GM18867 (cell line): ENCODE results near the gene SLC22A7.

Source experiments
- ATAC-seq: cut with Tn5 transposase; IDR thresholded peaks from one replicate; pipeline ENCODE4 v1.9.1; 2021; ENCODE audit warnings: mild to moderate bottlenecking, moderate library complexity; ENCODE audit not compliant: unreplicated experiment

SLC22A7 gene, protein sequence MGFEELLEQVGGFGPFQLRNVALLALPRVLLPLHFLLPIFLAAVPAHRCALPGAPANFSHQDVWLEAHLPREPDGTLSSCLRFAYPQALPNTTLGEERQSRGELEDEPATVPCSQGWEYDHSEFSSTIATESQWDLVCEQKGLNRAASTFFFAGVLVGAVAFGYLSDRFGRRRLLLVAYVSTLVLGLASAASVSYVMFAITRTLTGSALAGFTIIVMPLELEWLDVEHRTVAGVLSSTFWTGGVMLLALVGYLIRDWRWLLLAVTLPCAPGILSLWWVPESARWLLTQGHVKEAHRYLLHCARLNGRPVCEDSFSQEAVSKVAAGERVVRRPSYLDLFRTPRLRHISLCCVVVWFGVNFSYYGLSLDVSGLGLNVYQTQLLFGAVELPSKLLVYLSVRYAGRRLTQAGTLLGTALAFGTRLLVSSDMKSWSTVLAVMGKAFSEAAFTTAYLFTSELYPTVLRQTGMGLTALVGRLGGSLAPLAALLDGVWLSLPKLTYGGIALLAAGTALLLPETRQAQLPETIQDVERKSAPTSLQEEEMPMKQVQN

DNA sequence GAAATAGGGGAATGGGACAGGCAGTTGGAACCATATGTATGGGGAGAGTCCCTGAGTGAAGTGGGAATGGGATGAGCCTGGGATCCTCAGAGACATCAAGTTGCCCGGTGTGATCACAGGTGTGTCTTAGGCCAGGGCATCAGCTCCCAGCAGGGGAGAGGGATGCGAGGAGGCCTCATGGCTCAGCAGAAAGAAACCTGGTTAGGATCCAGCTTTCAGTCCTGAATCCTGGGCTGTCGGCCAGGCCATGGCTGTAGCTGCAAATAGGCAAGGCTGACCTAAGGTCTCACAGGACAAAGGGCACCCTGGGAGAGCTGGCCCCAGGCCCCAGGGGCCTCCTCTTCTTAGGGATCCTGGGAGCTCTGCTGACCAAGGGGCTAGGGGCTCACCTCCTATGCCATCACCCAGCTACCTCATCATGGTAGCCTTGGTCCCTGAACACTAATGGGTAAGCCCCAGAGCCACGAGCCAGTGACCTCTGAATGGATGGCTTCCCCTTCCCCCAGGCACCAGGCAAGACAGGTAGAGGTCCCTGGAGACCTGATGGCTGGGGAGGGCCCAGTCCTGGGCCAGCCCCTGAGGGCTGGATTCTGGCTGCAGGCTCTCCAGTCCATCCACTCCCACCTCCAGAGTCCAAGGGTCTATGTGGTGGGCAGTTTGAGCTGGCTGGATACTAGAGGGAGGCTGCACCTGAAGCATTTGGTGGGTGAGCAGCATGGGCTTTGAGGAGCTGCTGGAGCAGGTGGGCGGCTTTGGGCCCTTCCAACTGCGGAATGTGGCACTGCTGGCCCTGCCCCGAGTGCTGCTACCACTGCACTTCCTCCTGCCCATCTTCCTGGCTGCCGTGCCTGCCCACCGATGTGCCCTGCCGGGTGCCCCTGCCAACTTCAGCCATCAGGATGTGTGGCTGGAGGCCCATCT lies at the start of gene SLC22A7:
Gene SLC22A7, plus strand, starts transcription at position 617 of the 921 bp plus-strand sequence. Its CDS starts 99 bp downstream, at position 716.
- no peak for ATAC-seq

DNA sequence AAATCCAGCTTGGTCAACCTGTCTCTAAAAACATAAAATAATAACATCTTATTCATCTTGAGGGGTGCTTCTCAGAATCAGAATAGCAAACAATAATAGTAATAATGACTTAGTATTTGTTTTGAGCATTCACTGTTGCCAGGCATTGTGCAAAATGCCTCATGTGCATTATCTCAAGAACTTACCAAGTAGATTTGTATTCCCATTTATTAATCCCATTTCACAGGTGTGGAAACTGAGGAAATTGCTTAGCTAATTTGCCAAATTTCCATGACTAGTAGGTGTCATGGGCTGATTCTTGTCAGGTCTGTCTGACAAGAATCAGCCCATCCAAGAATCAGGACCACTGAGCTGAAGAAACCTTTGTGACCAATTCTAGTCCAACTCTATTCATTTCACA lies 49.3 kb upstream of the SLC22A7 start:
- no peak for ATAC-seq

DNA sequence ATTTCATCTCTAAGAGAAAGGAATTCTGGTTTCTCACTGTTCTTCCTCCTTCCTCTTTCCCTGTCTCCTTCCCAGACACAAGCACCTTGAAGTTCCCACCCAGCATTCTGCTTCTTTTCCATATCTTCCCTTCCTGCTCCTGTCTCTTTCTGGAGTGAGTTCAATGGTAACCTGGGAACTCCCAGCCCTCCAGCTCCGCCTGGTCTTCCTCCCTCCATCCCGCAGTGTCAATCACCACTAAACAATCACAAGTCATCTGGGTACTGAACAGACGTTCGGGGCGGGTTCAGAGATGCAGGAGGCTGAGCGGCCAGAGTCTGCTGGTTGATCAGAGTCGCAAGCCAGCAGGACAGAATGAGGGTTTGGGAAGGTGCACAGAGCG lies 47.1 kb upstream of the SLC22A7 start:
- no peak for ATAC-seq

DNA sequence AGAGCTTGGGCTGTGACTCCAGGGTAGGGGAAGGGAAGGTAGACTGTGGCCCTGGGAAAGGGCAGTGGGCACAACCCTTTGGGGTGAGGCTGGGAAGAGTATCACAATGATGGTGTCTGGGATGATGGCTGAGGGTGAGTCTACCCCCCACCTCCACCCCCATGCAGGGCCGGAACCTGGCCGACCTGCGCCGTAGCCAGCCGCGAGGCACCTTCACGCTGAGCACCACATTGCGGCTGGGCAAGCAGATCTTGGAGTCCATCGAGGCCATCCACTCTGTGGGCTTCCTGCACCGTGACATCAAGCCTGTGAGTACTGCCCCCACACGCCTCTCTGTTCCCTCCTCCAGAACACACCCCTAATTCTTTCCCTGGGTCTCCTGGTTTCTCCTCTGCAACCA lies 44.7 kb upstream of the SLC22A7 start:
- ATAC-seq = no peak

DNA sequence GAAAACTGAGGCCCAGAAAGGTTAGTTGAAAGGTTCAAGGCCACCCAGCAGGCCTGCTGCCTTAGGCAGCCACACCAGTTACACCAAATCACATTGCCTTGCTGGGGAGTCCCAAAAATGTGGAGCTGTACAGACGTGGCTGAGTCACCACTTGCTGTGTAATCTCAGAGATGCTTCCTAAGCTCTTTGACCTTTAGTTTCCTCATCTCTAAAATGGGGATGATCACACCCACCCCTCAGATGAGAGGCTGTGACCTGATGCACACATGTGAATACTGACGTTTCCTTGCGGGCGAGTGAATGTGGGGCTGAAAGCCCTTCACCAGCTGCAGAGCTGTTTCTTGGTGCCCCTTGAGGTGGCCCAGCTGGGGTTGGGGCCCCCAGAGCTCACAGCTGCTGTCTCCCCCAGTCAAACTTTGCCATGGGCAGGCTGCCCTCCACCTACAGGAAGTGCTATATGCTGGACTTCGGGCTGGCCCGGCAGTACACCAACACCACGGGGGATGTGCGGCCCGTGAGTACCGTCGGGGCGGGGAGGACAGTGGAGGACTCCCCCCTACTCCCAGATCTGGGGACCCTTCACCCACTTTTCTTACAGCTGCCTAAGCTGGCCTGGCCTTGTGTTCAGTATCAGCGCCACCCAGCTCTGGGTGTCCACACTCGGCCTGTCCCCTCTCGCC lies 43.8 kb upstream of the SLC22A7 start:
- ATAC-seq = no peak

DNA sequence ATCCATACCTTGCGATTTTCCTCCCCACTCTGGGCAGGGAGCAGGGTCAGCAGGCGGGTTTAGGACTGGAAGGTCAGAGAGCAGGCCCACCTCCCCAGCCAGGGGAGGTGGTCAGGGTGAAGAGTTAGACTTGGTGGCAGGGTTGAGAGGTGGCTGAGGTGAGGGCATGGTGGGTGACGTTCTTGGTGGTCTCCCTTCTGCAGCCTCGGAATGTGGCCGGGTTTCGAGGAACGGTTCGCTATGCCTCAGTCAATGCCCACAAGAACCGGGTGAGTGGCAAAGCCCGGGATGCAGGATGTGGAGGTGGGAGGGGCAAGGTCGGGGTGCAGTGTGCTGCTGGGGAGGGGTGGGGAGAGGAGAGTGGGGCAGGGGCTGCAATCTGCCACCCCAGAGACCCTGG lies 43.2 kb upstream of the SLC22A7 start:
- ATAC-seq = no peak

DNA sequence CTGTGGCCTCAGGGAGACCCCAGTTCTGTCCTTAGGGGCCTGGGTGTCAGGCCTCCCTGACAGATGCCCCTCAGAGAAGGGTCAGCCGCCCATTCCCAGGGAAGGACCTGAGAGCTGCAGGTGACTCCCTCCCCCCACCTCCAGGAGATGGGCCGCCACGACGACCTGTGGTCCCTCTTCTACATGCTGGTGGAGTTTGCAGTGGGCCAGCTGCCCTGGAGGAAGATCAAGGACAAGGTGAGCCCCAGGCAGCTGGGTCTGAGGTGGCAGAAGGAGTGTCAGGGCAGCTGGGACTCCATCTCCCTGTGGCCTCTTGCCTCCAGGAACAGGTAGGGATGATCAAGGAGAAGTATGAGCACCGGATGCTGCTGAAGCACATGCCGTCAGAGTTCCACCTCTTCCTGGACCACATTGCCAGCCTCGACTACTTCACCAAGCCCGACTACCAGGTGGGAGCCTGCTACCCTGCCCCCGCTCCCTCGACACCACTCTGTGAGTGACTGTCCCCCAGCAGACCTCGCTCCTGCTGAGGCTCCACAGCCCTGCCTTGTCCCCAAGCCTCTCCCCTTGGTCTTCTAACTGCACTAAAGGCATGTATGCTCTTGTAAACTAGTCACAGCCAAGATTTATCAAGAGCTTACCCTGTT lies 42.5 kb upstream of the SLC22A7 start:
- no peak for ATAC-seq

DNA sequence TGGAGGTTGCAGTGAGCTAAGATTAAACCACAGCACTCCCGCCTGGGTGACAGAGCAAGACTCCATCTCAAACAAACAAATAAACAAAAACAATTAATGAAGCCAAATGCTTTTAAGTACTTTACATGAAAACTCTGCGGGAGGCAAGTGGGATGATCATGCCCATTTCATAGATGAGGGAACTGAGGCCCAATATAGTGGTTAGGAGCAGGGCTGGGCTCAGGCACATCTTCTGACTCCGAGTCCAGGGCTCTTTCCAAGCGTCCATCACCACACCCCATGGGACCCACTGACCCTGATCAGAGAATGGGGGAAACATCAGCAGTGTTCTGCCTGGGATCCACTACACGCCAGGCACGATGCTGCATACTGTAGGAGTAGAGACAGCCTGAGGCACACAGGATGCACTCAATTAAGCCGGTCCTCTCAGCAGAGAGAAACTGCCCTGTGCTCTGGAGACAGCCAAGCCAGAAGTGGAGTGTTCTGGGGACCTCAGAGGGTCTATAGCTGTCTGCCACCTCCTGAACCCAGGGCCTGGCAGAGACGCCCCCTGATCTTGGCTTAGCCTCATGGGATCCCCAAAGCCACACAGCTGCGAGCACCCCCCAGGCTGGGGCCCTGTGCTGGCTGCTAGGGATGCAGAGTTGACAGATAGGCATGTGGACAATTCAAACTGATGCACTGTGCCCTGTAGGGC lies 41.2 kb upstream of the SLC22A7 start:
- no peak for ATAC-seq

DNA sequence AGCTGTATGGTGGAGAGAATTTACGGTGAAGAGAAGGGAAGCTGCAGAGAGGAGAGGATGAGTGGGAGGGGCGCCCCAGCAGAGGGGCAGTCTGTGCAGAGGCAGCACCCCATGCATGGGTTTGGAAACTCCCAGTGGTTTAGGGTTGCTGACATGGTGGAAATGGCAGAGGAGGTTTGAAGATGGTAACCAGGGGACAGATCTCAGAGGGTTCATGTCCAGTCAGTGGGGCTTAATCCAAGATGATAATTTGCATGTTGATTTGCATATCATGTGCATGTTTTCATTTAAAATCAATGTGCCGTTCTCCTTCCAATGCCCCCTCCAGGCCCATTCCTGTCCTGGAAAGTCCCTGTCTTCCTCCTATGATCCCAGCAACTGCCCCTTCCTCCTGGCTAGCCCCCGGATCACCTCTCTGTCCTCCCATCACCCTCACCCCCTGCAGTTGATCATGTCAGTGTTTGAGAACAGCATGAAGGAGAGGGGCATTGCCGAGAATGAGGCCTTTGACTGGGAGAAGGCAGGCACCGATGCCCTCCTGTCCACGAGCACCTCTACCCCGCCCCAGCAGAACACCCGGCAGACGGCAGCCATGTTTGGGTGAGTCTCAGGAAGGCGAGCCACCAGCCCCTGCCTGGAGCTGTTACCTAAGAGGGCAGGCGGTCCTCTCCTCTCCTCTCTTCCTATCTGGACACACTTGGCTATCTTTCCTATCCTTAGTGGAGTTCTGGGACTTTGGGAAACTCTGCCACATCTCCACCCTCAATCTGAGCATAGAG lies 40.5 kb upstream of the SLC22A7 start:
- no peak for ATAC-seq

DNA sequence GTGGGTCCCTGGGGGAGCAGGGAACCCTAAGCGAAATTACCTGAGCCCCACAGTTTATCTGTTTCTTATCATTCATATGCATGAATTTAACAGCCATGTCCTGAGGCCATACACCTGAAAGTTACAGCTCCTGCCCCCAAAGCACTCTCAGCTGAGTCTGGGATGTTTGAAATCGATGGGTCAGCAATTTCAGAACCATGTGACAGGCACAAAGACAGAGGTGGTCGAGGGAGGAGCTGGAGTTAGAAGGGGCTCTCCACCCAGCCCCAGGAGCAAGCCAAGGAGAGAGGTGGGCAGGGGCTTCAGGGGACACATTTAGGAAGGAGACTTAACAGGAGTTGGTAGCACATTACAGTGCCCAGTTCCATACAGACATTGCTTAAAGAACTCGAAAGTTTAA lies 39.9 kb upstream of the SLC22A7 start:
- ATAC-seq = no peak

DNA sequence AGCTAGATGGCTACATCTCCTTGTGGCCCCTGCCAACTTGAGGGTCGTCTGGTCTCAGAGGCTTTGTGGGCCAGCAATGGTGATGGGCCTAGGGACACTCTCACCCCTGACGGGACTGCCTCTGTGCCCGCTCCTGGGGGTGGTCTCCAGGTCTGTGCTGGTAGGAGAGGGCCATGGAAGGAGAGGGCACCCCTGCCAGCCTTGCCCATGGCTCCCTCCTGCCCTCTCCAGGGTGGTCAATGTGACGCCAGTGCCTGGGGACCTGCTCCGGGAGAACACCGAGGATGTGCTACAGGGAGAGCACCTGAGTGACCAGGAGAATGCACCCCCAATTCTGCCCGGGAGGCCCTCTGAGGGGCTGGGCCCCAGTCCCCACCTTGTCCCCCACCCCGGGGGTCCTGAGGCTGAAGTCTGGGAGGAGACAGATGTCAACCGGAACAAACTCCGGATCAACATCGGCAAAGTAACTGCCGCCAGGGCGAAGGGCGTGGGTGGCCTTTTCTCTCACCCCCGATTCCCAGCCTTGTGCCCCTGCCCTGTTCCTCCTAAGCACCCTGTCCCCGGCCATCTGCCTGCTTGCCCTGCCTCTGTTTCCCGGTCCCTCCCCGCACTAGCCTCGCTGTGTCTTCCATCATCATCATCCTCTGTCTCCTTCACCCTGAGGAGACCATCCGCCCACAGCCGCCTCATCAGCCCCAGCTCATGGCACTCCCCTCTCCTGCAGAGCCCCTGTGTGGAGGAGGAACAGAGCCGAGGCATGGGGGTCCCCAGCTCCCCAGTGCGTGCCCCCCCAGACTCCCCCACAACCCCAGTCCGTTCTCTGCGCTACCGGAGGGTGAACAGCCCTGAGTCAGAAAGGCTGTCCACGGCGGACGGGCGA lies 39.0 kb upstream of the SLC22A7 start:
- no peak for ATAC-seq

DNA sequence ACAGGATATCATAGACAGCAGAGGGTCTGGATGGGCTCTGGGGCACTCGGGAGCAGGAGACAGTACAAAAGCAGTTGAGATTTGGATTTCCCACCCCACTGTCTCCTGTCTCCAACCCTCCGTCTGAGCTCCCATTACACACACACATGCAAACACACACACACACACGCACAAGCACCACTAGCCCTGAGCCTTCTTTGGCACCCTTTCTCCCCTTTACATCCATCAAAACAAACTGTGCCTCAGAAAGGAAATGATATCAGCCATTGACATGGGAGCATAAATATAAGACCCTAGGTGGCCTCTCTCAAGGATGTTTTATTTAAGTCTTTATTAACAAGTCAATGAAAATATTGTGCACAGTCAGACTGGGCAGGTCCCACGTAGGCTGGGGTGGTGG lies 37.3 kb upstream of the SLC22A7 start:
- ATAC-seq = no peak

DNA sequence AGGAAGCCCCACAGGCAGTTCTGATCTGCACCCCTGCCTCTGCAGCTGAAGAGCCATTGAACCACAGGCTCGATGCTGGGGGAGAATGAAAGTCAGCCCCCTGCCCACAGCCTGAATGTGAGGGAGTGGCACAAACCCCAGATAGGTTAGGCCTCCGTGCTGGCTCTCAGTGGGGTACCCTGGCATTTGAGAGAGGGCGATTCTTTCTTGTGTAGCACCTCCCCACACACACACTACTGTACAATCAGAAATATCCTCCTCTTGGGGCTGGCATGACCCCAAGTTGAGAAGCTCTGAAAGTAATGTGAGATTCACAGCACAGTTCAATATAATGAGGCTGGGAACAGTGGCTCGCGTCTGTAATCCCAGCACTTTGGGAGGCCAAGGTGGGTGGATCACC lies 36.9 kb upstream of the SLC22A7 start:
- no peak for ATAC-seq

DNA sequence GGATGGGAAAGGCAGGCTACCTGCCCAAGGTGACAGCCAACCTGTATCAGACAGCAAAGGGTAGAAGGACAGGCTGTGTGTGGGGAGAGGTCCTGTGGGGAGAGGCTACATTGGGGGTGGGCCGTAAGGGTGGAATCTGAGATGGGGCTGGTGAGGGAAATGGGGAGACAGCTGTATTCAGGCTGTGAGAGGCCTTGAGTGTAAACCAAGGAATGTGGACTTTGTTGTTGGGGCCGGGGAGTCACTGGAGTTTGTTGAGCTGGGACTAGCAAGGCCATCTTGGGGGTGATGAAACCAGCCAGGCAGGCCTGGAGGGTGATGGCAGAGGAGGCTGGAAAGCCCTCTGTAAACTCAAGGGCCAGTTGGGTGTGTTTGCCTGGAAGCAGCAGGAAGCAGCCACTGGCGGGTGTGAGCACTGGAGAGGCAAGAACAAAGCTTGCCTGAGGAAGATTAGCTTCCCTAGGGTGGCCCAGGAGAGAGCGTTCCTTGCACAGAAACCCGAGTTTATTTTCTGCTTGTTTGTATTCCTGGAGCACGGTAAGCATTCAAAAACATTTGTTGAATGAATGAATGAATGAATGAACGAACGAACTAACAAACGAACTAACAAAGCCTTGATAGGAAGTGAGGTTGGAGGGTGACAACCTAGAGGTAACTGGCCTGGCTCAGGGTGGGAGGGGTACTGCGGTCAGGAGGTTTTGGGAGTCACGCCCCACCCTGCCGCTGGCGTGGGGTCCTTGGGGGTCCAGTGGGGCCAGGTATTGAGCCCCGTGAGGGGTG lies 35.9 kb upstream of the SLC22A7 start:
- no peak for ATAC-seq

DNA sequence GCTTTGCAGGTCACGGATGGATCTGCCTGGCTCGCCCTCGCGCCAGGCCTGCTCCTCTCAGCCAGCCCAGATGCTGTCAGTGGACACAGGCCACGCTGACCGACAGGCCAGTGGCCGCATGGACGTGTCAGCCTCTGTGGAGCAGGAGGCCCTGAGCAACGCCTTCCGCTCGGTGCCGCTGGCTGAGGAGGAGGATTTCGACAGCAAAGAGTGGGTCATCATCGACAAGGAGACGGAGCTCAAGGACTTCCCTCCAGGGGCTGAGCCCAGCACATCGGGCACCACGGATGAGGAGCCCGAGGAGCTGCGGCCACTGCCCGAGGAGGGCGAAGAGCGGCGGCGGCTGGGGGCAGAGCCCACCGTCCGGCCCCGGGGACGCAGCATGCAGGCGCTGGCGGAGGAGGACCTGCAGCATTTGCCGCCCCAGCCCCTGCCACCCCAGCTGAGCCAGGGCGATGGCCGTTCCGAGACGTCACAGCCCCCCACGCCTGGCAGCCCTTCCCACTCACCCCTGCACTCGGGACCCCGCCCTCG lies 35.2 kb upstream of the SLC22A7 start:
- no peak for ATAC-seq

DNA sequence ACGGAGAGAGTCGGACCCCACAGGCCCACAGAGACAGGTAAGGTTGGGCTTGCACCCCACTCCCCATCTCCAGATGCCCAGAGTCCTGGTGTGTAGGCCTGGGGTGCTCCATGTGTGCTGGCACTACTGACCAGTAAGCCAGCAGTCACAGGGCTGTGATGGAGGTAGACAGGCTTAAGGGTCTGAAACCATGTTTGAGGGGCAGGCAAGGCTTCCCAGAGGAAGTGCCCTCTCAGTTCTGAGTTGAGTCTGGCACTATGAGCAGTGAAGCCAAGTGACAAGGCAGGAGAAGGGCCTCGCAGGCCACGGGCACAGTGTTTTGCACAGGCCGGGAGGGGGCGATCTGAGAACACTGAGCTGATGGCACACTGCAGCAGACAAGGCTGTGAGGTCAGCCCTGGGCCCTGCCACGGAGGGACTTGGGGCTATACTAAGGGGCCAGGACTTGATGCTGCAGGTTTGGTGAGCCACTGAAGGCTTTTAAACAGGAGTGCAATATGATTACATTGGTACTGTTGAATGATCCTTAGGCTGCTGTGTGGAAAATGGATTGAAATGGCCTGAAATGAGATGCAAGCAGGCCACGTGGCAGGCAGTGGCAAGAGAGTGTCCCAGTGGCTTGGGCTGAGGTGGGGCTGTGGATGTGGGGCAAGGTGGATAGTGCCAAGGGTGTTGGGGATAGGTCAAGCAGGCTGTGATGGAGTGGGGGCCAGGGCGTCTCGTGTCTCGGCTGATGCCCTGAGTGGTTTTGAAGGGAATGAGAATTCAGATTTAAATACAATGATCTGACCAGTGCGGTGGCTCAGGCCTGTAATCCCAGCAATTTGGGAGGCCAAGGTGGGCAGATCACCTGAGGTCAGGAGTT lies 34.5 kb upstream of the SLC22A7 start:
- peak; percentile 71 for ATAC-seq
